Mesodermal cell (in vitro differentiated cells): ENCODE results near the gene KRT6A.
"Not testable (repeated sequence)": the region's sequence is repeated elsewhere in the genome, so short reads cannot be mapped to it uniquely, and the experiment has no call there.

Experiments
- H3K27ac ChIP-seq: 2 replicates; pipeline ENCODE4 v1.7.0; 2013; ENCODE audit warnings: mild to moderate bottlenecking, low read depth, low read length, moderate library complexity; ENCODE audit not compliant: severe bottlenecking
- H3K36me3 ChIP-seq: 2 replicates; pipeline ENCODE4 v1.7.1; 2013; ENCODE audit warnings: mild to moderate bottlenecking, low read length, moderate library complexity; ENCODE audit not compliant: control insufficient read depth, insufficient read depth
- H3K4me1 ChIP-seq: one replicate; pipeline ENCODE4 v1.7.1; 2013; ENCODE audit warnings: mild to moderate bottlenecking, low read length; ENCODE audit not compliant: insufficient read depth, control insufficient read depth, poor library complexity, severe bottlenecking
- H3K4me3 ChIP-seq: 2 replicates; pipeline ENCODE4 v1.7.0; 2013; ENCODE audit warnings: low read length, control low read depth, mild to moderate bottlenecking; ENCODE audit not compliant: insufficient read depth, poor library complexity, severe bottlenecking; ENCODE audit errors: extremely low read depth
- H3K9me3 ChIP-seq: 2 replicates; pipeline ENCODE4 v1.7.1; 2013; ENCODE audit warnings: mild to moderate bottlenecking, low read length, moderate library complexity; ENCODE audit not compliant: control insufficient read depth
- WGBS, 2 experiments: methylation state at CpG; one replicate each; pipeline ENCODE4 v1.1.5; 2013; ENCODE audit warnings: missing lambda C conversion rate in 2 of 2; ENCODE audit not compliant: insufficient coverage in 2 of 2; 5-methylcytosine and 5-hydroxymethylcytosine counted together

KRT6A gene

GRCh38 chr12:52499806-52500560, 6.9 kb upstream of the KRT6A start:
- Histone ChIP-seq H3K4me3 (no peak overlapping the region), H3K36me3 (no peaks in the 10 kb centered on the region), H3K27ac (no peak overlapping the region), H3K4me1 (peaks cover 8% of the 10 kb centered on the region), H3K9me3 (no peaks in the 10 kb centered on the region)
- WGBS, 2 experiments = 100% methylated on average over 1 of the region's 5 CpGs

GRCh38 chr12:52498946-52499345, 5.9 kb upstream of the KRT6A start:
- H3K27ac ChIP-seq = no peak overlapping the region
- no peak overlapping the region for H3K4me3 ChIP-seq
- WGBS, 2 experiments = no CpG with 5 or more reads among the region's 1 CpG
- no peaks in the 10 kb centered on the region for H3K9me3 ChIP-seq
- H3K36me3 ChIP-seq = no peaks in the 10 kb centered on the region
- H3K4me1 ChIP-seq = peaks cover 8% of the 10 kb centered on the region

- no peaks in the 10 kb centered on the region for H3K9me3 ChIP-seq
- H3K36me3 ChIP-seq = no peaks in the 10 kb centered on the region
- 95 to 99% methylated on average over 6 to 7 of the region's 7 CpGs for WGBS, 2 experiments
- H3K4me3 ChIP-seq = no peak overlapping the region
- H3K4me1 ChIP-seq = peaks cover 8% of the 10 kb centered on the region
- H3K27ac ChIP-seq = no peak overlapping the region
These were observed 4.9 kb upstream of the KRT6A start for GRCh38 chr12:52497975-52498374.

GRCh38 chr12:52496590-52497071, 3.6 kb upstream of the KRT6A start:
- no peak overlapping the region for H3K4me3 ChIP-seq
- peaks cover 8% of the 10 kb centered on the region for H3K4me1 ChIP-seq
- H3K36me3 ChIP-seq = no peaks in the 10 kb centered on the region
- WGBS, 2 experiments = 25 to 38% methylated on average over 3 of the region's 4 CpGs
- no peaks in the 10 kb centered on the region for H3K9me3 ChIP-seq
- H3K27ac ChIP-seq = no peak overlapping the region

- 60% methylated on average over 1 of the region's 2 CpGs; no CpG with 5 or more reads in 1 of the 2 experiments for WGBS, 2 experiments
- no peak overlapping the region for H3K4me3 ChIP-seq
- H3K36me3 ChIP-seq = no peaks in the 10 kb centered on the region
These were observed 3.0 kb upstream of the KRT6A start for GRCh38 chr12:52496054-52496453.

GRCh38 chr12:52495389-52495788, 2.3 kb upstream of the KRT6A start:
- Histone ChIP-seq H3K4me1 (peaks cover 8% of the 10 kb centered on the region), H3K9me3 (no peaks in the 10 kb centered on the region)
- 16 to 17% methylated on average over 2 to 3 of the region's 3 CpGs for WGBS, 2 experiments

More at GRCh38 chr12:52496054-52496453, 3.0 kb upstream of the KRT6A start:
- H3K27ac ChIP-seq = no peak overlapping the region
- peaks cover 8% of the 10 kb centered on the region for H3K4me1 ChIP-seq
- no peaks in the 10 kb centered on the region for H3K9me3 ChIP-seq

GRCh38 chr12:52494518-52494917, 1.5 kb upstream of the KRT6A start:
- Histone ChIP-seq H3K4me1 (peaks cover 8% of the 10 kb centered on the region), H3K27ac (no peak overlapping the region), H3K36me3 (no peaks in the 10 kb centered on the region), H3K4me3 (no peak overlapping the region), H3K9me3 (no peaks in the 10 kb centered on the region)
- 70 to 81% methylated on average over 2 to 4 of the region's 4 CpGs for WGBS, 2 experiments

More at GRCh38 chr12:52495389-52495788, 2.3 kb upstream of the KRT6A start:
- H3K4me3 ChIP-seq = no peak overlapping the region
- no peaks in the 10 kb centered on the region for H3K36me3 ChIP-seq
- no peak overlapping the region for H3K27ac ChIP-seq

GRCh38 chr12:52494100-52494499, 1.0 kb upstream of the KRT6A start:
- H3K27ac ChIP-seq = no peak overlapping the region
- no peak overlapping the region for H3K4me3 ChIP-seq
- no CpG with 5 or more reads among the region's 1 CpG for WGBS, 2 experiments

GRCh38 chr12:52492405-52492804, 652 bp downstream of the KRT6A start:
- H3K4me3 ChIP-seq, H3K27ac ChIP-seq, H3K9me3 ChIP-seq, H3K4me1 ChIP-seq, H3K36me3 ChIP-seq: not testable (repeated sequence)
- 93 to 100% methylated on average over 1 to 5 of the region's 6 CpGs for WGBS, 2 experiments

More at GRCh38 chr12:52494100-52494499, 1.0 kb upstream of the KRT6A start:
- Histone ChIP-seq H3K36me3 (no peaks in the 10 kb centered on the region), H3K9me3 (no peaks in the 10 kb centered on the region), H3K4me1 (peaks cover 8% of the 10 kb centered on the region)

- WGBS, 2 experiments = 92 to 97% methylated on average over 6 of the region's 8 CpGs
- H3K9me3 ChIP-seq, H3K4me1 ChIP-seq: not testable (repeated sequence)
These were observed 1.6 kb downstream of the KRT6A start for GRCh38 chr12:52491495-52491894.

GRCh38 chr12:52488736-52489135, 4.3 kb downstream of the KRT6A start:
- Histone ChIP-seq H3K27ac (no peak overlapping the region), H3K4me1 (no peaks in the 10 kb centered on the region), H3K4me3 (no peak overlapping the region), H3K9me3 (no peaks in the 10 kb centered on the region), H3K36me3 (no peaks in the 10 kb centered on the region)

More at GRCh38 chr12:52491495-52491894, 1.6 kb downstream of the KRT6A start:
- not testable (repeated sequence) for H3K36me3 ChIP-seq, H3K27ac ChIP-seq, H3K4me3 ChIP-seq
